ENCODE results near the gene TIPIN. TPM values are rescaled to one million over a fixed set of nuclear protein-coding genes. Genes with fewer than 3 reads are reported as not detected.
"Not testable (repeated sequence)": the region's sequence is repeated elsewhere in the genome, so short reads cannot be mapped to it uniquely, and the experiment has no call there.

The TIPIN gene
- polyA plus RNA-seq, 4 donors, result 13.2 to 19.6 (median 17.9) TPM

DNA sequence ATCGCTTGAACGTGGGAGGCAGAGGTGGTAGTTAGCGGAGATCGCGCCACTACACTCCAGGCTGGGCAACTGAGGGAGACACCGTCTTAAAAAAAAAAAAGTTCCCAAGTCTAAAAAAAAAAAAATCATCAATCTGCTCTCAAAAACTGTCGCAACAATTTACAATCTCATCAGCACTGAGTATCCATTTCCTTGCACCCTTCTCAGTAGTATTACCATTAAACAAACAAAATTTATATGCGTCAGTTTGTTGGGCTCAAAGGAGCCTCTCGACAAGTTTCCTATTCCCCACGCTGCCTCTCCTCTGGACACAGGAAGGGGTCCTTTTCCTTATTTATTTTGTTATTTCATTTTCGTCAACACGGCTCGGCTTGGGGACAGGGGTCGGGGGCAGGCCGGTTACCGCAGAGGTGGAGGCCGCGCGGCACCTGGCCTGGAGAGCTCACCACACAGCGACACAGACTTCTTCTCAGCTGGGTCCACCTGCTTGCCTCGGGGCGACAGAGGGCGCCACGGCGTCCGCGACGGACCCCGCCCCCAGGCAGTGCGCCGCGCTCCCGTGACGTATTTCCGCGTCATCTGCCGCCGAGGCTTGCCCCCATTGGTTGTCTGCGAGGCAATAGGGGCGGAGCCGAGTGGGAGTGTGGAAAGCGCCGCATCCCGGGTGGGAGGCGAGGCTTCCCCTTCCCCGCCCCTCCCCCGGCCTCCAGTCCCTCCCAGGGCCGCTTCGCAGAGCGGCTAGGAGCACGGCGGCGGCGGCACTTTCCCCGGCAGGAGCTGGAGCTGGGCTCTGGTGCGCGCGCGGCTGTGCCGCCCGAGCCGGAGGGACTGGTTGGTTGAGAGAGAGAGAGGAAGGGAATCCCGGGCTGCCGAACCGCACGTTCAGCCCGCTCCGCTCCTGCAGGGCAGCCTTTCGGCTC is 30.0 kb upstream of the TIPIN start, which contains the start of gene MAP2K1:
MAP2K1 (plus strand) TSS at position 709 of the 920 bp plus-strand sequence. CDS start 436 bp downstream, outside the sequence.
- DNase-seq (ENCODE audit: low read depth in 4 of 4, low spot score in 3 of 4), result peak; percentile 93 to 95 (median 94)

DNA sequence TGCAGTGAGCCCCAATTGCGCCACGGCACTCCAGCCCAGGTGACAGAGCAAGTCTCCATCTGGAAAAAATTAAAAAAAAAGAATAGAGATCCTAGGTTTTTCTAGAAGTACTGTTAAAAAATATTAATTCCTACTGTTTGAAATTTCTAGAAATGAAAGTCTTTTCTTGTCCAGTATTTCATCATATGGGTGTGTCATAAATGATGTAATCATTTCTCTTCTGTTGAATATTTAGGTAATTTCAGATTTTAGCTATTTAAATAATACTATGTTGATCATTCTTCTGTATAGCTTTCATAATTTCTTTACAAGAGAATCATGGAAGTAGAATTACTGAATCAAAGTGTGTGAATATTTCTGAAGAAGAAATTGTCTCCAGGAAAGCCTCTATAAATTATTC is 24.9 kb upstream of the TIPIN start:
- DNase-seq (ENCODE audit: low read depth in 4 of 4, low spot score in 3 of 4), result not testable (repeated sequence)

DNA sequence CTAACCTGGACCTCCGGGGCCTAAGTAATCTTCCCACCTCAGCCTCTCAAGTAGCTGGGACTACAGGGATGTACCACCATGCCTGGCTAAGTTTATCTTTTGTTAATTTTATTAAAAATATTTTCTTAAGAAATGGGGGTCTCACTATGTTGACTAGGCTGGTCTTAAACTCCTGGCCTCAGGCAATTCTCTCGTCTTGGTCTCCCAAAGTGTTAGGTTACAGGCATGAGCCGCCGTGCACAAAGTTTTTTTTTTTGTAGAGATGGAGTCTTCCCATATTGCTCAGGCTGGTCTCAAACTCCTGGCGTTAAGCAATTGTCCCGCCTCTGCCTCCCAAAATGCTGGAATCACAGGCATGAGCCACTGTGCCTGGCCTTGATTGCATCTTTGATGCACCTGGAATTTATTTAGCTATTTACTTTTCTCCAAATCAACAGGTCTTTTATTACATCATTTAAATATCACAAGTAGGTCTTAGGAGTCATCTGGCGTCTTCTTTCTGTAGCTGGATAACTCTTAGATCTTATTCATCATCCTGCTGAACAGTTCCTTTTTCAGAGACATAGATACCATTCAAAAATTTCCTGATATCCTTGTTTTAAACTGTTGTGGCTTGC is 22.4 kb upstream of the TIPIN start:
- DNase-seq (ENCODE audit: low read depth in 4 of 4, low spot score in 3 of 4), result no peak

DNA sequence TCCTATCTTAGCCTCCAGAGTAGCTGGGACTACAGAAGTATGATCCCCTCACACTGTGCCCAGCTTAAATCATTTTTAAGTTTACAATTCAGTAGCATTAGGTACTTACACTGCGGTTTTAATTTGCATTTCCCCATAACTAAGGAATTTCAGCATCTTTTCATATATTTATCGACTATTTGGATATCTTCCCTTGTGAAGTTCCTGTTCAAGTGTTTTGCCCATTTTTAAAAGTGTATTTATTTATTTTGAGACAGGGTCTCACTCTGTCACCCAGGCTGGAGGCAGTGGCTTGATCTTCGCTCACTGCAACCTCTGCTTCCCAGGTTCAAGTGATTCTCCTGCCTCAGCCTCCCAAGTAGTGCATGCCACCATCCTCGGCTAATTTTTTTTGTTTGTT is 17.7 kb upstream of the TIPIN start:
- DNase-seq (ENCODE audit: low read depth in 4 of 4, low spot score in 3 of 4), result no peak

DNA sequence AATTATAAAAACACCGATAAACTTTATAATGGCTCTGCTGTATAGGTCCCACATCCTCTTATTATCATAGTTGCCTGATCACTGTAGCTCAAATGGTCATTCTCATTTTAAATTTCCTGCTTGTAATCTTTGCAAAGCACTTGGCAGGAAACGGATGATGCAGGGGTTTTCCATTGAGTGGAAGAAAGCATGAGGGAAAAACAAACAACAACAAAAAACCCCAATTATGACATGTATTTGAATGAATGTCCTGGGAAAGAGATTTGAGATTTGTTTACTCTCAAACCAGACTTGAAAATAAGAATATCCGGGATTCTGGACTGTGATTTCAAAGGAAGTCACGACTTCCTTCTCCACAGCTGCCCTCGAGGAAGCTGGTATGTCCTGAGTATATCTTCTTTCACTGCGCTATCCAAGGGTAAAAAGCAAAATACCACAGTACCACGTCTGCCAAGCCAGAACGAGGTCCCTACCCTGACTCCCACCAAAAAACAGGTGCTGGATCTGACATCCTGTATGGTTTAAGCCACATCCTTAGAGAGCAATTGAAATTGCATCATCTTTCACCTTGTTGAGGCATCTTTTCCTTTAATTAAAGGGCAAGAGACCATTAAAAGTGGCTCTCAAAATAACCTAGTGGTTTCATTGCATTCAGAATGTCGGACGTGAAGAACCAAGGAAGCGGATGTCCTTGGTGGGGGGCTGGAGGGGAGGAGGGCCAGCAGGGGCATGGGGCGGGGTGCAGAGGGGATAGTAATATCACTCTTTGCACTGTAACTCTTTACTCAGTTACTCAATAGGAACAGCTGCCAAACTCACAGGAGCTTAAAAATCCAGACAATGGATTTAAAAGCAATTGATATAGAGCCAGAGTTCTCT is 13.5 kb upstream of the TIPIN start:
- no peak for DNase-seq (ENCODE audit: low read depth in 4 of 4, low spot score in 3 of 4)

DNA sequence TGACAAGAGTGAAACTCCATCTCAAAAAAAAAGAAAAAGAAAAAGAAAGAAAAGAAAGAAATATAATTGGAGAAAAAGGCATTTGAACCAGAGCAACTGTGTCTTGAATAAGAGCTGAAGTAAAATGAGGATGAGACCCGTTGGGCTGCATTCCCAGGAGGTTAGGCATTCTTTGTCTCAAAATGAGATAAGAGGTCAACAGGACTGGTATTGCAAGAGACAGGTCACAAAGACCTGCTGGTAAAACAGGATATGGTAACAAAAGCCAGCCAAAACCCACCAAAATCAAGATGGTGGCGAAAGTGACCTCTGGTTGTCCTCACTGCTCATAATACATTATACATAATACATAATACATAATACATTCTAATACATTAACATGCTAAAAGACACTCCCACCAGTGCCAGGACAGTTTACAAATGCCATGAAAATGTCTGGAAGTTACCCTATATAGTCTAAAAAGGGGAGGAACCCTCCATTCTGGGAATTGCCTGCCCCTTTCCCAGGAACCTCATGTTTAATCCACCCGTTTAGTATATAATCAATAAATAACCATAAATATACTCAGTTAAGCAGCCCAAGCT is 8.6 kb upstream of the TIPIN start:
- DNase-seq (ENCODE audit: low read depth in 4 of 4, low spot score in 3 of 4), result no peak

DNA sequence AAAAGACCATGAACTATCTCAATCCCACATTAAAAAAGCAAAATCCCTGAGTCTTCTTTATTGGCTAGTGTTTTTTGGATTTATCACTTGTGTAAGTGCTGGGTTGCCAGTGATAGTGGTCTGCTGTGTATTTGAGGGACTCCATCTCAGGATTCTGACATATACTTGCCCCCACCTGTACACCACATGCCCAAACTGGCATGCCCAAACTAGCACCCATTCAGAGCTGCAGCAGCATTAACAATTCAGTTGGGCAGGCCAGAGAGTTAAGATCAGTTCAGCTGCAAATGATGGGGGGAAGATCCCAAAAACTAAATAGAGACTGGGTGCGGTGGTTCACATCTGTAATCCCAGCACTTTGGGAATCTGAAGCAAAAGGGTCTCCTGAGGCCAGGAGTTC is 6.3 kb upstream of the TIPIN start:
- DNase-seq (ENCODE audit: low read depth in 4 of 4, low spot score in 3 of 4), result no peak

DNA sequence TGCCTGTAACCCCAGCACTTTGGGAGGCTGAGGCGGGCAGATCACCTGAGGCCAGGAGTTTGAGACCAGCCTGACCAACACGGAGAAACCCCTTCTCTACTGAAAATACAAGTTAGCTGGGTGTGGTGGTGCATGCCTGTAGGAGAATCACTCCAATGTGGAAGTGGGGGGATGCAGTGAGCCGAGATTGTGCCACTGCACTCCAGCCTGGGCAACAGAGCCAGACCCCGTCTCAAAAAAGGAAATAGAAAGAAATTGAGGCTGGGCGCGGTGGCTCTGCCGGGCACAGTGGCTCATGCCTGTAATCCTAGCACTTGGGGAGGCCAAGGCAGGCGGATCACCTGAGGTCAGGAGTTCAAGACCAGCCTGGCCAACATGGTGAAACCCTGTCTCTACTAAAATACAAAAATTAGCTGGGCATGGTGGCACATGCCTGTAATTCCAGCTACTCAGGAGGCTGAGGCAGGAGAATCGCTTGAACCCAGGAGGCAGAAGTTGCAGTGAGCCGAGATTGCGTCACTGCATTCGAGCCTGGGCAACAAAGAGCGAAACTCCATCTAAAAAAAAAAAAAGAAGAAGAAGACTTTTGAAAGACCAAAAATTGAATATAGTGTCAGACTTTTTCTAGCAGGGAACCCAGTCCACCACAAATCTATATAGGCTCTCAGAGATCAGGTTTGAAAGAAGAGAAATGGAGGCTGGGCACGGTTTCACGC is 5.4 kb upstream of the TIPIN start:
- not testable (repeated sequence) for DNase-seq (ENCODE audit: low read depth in 4 of 4, low spot score in 3 of 4)

DNA sequence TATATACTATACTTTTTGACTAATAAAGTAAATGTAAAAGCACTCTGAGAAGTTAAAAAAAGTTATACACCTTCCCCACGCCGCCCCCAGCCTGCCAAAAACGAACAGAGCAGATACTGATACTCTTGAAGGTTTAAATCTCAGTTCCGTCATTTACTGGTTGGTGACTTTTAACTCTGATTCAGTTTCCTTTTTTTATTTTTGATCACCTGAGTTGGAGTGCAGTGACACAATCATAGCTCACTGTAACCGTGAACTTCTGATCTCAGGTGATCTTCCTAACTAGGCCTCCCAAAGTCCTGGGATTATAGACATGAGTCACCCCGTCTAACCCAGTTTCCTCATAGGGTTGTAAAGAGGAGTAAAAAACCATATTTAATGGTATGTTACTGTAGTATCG is 3.3 kb upstream of the TIPIN start:
- no peak for DNase-seq (ENCODE audit: low read depth in 4 of 4, low spot score in 3 of 4)

DNA sequence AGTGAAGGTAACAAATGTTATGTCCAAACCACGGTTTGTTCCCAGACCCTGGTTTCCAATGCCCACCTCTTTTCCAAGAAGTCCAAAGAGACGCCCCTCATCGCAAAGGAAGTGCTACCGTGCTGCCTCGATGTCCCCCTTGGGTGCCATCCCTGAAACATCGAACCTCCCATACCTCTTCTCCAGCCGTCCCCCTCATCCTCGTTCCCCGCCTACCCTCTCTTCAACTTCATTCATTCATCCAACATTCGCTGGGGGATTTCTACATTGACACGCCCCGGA is 467 bp downstream of the TIPIN start:
- DNase-seq (ENCODE audit: low read depth in 4 of 4, low spot score in 3 of 4), result no peak

DNA sequence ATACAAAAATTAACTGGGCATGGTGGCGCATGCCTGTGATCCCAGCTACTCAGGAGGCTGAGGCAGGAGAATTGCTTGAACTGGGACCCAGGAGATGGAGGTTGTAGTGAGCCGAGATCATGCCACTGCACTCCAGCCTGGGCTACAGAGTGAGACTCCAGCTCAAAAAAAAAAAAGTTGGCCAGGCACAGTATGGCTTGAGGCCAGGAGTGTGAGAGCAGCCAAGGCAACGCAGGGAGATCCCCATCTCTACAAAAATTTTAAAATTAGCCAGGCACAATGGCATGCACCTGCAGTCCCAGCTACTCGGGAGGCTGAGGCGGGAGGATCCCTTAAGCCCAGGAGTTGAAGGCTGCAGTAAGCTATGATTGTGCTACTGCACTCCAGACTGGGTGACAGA is 8.0 kb downstream of the TIPIN start:
- not testable (repeated sequence) for DNase-seq (ENCODE audit: low read depth in 4 of 4, low spot score in 3 of 4)

DNA sequence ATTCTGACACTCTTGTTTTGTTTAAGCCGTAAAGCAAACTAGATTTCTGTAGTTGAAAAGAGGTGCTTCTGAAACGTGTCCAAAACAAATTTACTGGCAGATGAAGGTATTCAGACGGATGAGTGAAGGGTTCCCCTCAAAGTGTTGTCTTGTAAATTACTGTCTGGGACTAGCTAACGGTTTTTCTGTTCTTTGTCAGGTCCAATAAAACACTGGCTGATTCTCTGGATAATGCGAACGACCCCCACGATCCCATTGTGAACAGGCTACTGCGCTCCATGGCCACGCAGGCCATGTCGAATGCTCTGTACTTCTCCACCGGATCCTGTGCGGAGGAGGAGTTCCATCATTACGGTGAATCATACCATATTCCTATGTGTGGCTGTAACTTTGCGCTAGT is 27.7 kb downstream of the TIPIN start:
- DNase-seq (ENCODE audit: low read depth in 4 of 4, low spot score in 3 of 4), result no peak

DNA sequence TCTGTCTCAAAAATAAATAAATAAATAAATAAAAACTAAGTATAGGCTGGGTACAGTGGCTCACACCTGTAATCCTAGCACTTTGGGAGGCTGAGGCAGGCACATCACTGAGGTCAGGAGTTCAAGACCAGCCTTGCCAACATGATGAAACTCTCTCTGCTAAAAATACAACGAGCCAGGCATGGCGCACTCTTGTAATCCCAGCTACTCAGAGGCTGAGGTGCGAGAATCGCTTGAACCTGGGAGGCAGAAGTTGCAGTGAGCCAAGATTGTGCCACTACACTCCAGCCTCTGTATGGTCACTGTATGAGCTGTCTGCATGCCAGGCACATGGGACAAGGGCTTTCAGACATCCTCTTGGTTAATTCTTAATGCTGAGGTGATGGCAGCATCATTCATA is 28.7 kb downstream of the TIPIN start:
- no peak for DNase-seq (ENCODE audit: low read depth in 4 of 4, low spot score in 3 of 4)

DNA sequence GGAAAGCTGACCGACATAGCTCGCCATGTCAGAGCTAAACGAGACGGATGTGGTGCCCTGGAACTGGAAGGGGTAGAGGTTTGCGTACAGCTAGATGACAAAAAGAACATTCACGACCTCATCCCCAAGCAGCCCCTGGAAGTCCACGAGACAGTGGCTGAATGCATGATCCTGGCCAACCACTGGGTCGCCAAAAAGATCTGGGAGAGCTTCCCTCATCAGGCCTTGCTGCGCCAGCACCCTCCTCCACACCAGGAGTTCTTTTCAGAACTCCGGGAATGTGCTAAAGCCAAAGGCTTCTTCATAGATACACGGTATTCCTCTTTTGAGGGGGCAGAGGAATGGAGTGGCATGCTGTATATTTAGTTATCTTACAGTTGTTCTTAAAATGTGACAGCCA is 30.4 kb downstream of the TIPIN start:
- no peak for DNase-seq (ENCODE audit: low read depth in 4 of 4, low spot score in 3 of 4)

DNA sequence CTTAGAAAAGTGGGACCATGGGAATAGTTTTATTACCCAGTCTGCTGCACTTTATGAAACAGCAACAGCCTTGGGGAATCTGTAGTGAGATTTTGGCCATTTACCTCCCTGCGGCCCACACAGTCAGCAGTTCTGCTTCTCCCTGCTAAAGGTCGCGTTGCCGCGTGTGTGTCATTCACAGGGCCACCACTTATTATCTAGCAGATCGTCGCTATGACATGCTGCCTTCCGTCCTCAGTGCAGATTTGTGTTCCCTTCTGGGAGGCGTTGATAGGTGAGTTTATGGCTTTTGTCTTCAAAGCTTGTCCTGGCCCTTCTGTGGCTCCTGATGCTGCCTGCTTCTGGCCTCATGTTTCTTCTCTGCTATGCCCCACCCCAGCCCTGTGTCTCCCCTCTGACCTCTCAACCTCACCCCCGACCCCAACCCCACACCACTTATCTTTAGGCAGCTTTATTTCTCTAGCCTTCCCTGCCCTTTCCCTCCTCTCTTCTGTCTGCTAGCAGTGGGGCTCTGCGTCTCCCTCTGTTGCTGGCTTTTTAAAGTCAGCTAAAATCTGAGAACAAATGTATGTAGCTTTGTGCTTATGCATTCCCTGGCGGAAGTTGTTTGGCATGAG is 33.1 kb downstream of the TIPIN start:
- no peak for DNase-seq (ENCODE audit: low read depth in 4 of 4, low spot score in 3 of 4)

DNA sequence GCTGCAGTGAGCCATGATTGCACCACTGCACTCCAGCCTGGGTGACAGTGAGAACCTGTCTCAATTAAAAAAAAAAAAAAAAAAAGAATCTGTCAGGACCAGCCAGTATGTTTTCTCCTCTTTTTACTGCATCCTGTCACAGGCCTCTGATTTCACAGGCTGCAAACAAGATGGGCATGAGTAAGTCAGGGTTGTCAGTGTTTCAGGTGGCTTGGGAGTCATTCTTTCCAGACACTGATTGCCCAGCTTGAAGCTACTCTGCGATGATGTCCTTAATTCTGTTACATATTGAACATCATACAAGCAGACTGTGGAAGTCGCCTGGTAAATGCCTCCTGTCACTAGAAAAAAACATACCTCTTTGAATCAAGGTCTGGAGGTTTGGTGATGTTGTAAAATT is 44.3 kb downstream of the TIPIN start:
- no peak for DNase-seq (ENCODE audit: low read depth in 4 of 4, low spot score in 3 of 4)

DNA sequence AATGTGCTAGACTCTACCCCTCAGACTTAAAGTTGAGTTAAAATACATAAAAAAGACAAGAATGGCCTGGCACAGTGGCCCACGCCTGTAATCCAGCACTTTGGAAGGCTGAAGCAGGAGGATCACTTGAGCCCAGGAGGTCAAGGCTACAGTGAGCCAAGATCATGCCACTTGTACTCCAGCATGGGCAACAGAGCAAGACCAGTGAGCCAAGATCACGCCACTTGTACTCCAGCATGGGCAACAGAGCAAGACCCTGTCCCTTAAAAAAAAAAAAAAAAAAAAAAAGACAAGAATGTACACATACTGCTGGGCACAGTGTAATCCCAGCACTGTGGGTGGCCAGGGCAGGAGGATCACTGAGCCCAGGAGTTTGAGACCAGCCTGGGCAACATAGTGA is 45.7 kb downstream of the TIPIN start:
- DNase-seq (ENCODE audit: low read depth in 4 of 4, low spot score in 3 of 4), result no peak

DNA sequence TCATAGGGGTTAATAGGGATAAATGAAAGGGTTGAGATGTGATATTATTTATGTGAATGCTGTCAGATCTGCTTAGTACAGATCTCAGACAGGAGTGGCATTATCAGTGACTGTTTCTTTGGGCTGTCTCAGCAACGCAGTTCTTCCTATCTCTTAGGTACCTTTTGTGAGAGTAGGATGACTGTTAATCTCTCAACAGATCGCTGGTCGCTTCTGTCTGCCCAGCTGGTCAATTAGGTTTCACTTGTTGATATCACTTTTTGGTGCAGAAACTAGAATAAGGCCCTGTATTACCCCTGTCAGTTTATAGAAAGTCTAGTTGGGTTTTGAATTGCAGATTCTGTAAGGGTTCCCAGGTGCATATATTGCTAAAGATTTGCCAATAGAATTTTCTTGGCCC is 46.7 kb downstream of the TIPIN start:
- no peak for DNase-seq (ENCODE audit: low read depth in 4 of 4, low spot score in 3 of 4)

DNA sequence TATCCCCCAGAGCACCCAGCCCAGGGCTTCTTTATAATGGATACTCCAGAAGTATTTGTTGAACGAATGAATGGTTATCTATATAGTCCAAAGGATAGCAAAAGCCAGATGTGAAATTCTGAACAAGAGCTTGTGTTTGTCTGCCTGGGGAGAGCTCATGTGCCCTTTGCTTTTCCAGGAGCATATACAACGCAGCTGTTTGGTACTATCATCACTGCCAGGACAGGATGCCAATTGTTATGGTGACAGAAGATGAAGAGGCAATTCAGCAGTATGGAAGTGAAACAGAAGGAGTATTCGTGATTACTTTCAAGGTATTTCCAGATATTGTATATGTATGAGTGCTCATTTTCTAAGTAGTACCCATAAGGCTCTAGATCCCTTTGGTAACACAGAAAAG is 48.0 kb downstream of the TIPIN start:
- no peak for DNase-seq (ENCODE audit: low read depth in 4 of 4, low spot score in 3 of 4)

DNA sequence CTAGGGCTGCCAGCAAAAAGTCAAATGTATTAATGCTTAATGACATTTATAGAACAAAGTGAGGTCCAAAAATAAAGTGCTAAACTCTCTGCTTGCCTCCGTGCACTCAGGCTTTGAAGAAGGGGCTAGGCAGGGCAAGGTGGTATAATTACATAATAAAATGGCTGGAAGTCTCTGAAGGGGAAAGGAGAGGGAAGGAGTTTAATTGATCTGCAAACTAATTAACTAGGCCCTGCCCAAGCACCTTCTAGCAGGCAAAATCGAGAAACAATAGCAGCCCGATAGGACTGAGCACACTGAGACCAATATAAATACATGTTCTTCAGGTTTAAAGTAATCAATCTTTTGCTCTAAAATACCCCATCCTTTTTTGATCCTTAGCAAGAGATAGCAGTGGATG is 50.1 kb downstream of the TIPIN start:
- no peak for DNase-seq (ENCODE audit: low read depth in 4 of 4, low spot score in 3 of 4)

Data from left renal pelvis (tissue), 4 donors.